GM18873 (cell line): ENCODE results near the gene CARD14.

Source experiments
- ATAC-seq: cut with Tn5 transposase; IDR thresholded peaks from one replicate; pipeline ENCODE4 v1.9.1; 2021; ENCODE audit warnings: mild to moderate bottlenecking, moderate library complexity, moderate number of reproducible peaks; ENCODE audit not compliant: unreplicated experiment, low FRiP score

CARD14 gene

DNA sequence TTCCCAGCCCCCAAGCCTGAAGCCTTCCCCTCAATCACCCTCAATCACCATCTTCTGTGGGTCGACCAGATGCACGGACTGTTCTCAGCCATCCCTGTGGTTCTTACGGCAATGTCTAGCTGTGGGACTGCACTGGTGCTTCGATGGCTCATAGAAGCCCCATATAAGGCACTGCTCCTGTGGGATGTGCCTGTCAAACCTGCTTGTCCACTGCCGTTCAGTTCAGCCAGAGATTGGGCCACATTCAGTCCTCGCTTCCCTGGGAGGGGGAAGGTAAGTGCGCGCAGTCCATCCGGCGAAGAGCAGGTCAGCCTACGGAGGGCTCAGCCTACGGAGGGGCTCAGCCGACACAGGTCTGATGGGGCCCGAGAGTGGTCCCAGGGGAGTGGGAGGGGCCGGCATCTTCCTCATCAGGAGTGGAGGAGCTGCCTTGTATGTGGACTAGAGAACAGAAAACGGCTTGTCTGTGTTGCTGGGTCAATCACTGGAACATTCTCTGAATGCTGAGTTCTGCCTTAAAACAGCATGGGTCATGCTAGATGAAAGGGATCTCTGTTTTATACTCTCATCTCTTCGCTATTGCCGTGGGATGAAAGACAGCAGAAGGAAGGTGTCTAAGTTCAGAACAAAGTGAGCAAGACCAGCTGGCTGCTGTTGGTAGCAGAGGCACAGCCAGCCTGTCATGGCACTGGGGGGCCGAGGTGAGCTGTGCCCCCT lies at the start of gene CARD14:
Gene CARD14, plus strand, starts transcription at position 247 of the 717 bp plus-strand sequence. CDS start 11,409 bp downstream, outside the sequence.
- no peak for ATAC-seq

DNA sequence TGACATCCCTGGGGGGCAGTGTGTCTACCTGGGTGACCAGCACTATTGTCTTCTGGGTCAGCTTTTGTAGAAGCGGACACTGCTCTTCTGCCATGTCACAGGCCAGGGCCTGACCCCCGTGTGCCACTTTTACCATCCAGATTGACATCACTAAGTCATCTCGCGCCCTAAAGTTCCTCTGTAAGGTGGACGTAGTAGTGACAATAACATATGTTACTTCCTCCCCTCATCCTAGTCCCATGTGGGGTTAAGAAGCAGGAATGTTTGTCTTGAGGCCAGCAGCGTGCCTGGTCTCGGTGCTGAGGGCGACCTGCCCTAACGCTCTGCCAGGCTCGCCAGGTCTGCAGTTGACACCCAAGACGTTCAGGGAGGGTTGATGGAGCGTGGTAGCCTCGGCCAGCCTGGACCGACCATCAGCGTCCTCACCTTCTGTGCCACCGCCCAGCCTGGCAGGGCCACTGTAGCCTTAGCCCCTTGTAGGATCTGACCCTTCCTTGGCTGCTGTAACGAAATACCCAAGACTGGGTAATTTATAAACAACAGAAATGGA lies 47.7 kb upstream of the CARD14 start:
- no peak for ATAC-seq

DNA sequence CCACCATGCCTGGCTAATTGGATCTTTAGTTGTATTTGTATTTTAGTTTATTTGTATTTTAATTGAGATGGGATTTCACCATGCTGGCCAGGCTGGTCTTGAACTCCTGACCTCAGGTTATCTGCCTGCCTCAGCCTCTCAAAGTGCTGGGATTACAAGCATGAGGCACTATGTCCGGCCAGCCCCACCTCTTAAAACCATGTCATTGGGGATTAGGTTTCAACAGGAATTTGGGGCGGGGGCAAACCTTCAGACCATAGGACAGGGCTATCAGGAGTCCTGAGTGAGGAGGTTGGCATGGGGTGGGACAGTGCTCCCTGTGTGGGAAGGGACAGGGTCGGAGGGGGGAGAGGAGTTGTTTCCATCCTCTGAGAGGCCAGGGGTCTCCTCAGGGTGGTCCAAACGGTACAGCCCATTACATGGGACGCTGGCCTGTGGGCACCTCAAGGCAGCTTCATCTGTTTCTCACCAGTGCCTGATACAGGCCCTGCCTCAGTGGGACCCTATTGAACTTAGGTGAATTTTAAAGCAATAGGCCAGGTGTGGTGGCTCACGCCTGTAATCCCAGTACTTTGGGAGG lies 46.8 kb upstream of the CARD14 start:
- no peak for ATAC-seq

DNA sequence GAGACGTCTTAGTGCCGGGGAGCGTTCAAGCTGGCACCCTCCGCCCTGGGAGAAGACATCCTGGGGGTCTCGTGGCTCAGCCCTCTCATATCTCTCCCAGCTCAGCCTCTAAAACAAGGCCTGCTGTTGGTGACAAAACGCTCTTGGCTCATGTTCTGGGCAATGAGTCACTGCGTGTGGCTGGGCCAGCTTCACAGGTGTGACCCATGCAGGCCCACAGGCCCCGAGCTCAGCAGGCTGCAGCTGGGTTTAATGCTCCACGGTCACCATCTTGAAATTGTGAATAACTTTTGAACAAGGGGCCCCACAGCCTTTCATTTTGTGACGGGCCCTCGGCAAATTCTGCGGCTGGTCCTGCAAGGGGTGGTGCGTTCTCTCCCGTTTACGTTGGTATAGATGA lies 46.0 kb upstream of the CARD14 start:
- no peak for ATAC-seq

DNA sequence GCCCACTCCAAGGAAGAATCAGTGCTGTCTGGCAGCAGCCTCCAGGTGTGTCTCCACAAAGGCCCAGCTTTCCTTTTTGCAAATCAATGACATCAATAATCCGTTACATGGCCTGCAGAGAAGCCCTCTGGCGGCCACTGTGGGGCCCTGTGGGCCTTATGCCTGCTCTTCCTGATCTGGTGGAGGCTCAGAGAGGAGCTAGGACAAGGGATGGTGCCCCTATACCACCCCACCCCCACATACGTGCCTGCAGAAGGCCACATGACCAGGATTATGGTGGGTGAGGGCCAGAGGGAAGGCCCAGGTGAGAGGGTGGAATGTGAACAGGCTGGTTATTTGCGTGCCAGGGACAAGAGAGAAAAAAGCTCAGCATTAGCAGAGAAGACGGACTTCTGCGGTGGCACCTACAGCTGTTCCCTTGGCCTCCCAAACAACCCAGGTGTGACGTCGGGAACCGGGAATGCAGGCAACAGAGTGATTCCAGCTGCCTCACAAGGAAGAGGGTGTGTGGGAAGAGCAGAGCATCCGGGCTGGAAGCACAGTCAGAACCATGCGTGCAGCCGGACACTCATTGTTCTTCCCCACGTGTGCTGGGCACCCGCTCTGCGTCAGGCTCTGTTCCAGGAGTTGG lies 45.4 kb upstream of the CARD14 start:
- ATAC-seq, result no peak

DNA sequence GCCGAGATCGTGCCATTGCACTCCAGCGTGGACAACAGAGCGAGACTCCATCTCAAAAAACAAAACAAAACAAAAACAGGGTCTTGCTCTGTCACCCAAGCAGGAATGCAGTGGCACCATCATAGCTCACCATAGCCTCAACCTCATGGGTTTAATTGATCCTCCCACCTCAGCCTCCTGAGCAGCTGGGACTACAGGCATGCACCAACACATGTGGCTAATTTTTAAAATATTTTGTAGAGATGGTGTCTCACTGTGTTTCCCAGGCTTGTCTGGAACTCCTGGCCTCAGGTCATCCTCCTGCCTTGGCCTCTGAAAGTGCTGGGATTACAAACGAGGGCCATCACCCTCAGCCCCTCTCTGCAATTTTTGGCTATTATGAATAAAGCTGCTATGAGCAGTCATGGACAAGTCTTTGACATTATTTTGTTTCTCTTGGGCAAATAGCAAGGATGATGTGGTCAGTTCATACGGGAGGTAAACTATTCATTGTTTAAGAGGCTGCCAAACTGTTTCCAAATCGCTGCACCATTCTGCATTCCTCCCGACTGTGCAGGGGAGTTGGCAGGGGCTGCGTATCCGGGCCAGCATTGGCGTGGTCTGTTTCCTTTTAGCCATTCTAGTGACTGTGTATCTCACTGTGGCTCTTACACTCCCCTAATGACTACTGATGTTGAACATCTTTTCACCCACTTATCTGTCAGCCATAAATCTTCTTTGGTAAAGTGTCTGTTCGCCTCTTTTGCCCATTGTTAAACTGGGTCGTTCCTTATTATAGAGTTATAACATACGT lies 44.0 kb upstream of the CARD14 start:
- ATAC-seq, result no peak

DNA sequence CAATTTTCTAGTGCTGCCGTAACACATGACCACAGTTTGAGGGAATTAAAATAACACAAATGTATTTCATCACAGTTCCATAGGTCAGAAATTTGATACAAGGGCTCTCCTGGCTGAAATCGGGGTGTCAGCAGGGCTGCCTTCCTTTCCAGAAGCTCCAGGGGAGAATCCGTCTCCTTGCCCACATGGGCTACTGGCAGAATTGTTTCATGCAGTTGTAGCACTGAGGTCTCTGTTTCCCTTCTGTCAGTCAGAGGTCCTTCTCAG lies 43.4 kb upstream of the CARD14 start:
- ATAC-seq, result no peak

DNA sequence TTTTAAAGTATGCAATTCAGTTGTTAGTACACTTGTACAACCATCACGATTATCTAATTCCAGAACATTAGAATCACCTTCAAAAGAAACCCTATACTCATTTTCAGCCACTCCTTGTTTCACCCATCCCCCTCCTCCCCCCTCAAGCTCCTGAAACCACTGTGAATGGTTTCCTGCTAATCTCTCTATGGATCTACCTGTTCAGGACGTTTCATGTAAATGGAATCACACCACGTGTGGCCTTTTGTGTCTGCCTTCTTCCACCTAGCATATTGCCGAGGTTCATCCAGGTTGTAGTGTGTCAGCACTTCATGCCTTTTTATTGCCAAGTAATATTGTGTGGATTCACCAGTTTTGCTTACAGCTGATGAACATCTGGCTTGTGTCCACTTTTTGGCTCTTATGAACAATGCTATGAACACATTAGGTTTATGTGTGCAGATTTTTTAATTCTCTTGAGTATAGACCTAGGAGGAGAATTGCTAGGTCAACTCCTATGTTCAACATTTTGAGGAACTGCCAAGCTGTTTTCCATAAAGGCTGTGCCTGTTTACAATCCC lies 40.7 kb upstream of the CARD14 start:
- ATAC-seq, result no peak

DNA sequence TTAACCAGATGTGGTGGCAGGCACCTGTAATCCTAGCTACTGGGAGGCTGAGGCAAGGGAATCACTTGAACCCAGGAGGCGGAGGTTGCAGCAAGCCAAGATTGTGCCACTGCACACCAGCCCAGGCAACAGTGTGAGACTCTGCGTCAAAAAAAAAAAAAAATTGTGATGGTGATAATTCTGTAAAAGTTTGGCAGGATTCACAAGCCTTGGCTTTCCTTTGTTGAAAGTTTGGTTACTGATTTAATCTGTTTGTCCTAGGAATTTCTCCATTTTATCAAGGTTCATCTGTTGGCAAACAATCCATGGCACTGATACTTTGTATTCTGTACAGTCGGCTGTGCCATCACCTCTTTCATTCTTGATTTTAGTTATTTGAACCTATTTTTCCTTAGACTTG lies 38.8 kb upstream of the CARD14 start:
- no peak for ATAC-seq

DNA sequence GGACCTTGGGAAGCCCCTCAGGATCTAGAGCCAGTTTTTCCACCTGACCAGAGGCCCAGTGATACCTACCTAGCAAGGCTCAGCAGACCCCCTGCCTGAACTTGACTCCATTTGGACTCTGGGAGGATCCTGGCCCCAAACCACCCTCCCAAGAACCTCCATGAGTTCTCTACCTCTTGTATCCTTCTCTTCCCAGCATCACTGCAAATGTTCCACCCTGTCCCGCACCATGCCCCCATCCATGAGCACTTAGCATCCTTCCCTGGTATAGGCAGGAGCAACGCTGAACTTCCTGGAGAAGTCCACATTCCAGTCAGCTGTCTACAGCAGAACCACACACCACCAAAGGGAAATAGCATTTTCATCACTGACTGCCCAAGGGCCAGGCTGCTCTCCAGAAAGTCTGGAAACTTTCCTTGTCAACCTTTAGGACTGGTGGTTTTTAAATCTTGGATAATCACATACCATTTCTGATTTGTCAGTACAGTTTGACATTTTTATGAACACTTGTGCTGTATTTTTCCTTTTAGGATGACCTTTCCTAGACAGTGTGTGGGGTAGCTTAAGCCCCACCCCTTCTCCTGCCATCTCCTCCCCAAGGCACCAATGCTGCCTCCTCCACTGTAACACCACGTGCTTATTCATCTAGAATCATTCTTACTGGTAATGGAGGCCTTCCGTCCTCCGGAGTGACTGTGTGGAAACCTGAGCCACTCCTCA lies 36.8 kb upstream of the CARD14 start:
- ATAC-seq, result no peak

DNA sequence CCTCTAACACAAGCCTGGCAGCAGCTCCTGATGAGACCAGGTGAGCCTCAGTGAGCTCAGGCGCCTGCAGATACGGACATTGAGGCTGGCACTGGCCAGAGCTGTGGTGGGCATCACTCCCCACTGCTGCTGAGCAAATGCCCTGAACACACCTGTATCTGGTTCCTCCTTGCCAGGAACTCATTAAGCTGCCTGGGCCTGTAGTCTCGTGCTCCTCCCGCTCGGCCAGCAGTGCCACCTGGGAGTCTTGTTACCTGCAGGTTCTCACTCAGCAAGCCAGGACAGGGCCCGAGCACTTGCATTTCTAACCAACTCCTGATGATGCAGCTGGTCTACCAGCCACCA lies 36.2 kb upstream of the CARD14 start:
- no peak for ATAC-seq

DNA sequence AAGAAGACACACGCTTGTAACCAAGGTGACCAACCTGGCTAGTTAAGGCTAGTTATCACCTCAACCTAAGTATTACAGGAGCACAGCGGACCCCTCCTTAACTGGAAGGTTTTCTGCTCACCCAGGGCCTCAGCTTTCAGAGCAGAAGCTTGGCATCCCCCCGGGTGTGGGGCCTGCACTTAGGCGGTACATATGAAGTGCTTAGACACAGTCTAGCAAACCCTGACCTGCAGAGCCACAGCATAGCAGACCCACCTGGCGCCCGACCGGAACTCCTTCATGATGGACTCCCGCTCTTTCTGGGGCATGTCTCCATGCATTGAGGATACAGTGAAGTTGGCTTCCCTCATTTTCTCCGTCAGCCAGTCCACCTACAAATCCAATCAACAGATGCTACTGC lies 32.7 kb upstream of the CARD14 start:
- no peak for ATAC-seq

DNA sequence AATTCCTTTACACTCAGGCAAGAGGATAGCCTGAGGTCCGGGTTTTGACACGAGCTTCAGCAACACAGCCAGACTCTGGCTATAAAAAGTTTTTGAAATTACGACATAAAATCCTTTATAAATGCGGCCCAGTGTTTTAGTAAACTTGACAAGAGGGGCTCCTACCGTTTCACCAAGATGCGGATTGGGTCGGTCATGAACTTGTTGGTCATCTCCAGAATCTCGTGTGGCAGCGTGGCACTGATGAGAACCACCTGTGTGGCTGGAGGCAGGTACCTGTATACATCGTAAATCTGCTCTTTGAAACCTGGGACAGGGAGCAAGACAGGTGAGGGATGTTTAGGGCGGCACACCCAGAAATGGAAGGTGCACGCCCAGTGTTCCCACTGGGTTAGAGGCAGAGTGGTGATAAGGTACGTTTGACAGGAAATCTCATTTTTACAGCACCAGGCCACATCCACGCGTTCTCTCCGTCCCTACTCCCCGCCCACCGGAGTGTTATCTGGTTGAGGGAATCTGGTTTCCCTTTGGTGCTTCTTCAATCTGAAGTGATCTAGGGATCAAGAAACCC lies 30.9 kb upstream of the CARD14 start:
- no peak for ATAC-seq

DNA sequence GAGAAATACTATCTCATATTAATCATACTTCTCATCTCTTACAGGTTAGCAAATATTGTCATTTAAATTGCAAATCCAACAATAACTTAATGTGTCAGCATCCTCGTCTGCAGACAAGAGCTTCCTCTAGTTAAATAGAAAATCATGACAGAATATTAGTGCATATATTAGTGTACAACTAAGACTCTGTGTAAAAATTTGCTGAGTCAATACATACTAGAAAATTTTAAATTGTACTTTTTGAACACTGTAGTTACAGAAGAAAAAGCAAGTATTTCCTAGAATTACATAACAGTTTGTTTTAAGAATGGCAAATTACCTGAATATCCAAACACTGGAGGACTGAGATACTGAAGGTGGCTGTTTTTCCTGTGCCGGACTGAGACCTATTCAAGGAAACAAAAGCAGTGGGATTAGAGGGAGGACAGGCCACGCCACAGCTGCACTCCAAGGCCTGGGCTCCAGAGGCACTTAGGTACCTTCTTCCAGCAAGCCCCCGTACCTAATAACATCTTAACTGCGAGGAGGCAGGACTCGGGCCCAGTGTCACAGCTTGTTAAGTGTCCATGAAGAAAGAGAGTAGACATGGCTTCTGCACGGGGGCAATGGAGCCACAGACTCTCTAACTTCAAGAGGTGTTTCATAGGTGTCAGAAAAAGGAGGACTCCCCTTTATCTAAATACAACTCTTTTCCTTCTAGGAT lies 28.2 kb upstream of the CARD14 start:
- ATAC-seq, result no peak

DNA sequence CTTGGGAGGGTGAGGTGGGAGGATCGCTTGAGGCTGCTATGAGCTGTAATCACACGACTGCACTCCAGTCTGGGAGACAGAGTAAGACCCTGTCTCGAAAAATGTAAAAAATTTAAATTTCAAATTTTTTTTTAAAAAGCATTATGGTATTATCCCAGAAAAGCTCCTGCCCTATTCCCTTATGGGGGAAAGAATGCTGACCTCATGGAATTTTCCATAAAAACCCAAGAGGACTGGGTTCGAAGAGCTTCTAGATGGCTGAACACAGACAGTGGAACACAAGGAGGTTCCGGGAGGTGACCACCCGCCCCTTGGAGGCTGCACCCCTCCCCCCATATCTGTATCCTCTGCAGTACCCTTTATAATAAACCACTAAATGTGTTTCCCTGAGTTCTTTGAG lies 26.9 kb upstream of the CARD14 start:
- ATAC-seq, result no peak

DNA sequence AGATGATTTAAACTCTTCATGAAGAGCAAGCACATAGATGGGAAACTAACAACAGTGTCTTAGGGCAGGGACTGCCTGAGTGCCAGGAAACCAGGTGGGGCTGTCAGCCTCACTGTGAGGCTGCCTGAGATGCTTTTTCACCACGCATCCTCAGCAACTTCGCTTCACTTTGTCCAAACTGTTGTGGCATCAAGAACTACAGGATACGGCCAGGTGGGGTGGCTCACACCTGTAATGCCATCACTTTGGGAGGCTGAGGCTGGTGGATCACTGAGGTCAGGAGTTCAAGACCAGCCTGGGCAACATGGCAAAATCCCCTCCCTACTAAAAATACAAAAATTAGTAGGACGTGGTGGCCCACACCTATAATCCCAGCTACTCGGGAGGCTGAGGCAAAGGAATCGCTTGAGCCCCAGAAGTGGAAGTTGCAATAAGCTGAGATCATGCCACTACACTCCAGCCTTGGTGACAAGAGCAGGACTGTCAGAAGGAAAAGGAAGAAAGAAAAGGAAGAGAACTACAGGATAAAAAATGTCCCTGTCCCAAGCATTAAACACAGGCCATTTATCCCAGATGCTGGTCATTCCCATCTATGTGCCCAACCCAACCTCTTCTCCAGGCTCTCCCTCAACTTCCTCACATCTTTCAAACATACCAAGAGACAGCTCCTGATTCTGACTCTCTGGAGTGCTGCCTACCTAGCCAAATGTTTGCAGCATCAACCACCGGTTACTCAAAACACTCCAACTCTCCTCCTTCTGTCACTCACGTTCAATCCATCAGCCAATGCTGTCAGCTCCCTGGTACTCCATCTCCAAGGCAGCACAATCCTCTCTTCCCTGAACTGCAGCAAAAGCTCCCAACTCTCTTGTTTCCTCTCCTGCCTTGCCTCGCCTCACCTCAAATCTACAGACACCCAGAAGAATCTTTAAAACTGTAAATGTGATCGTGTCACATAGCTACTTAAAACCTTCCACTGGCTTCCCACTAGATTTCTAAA lies 24.5 kb upstream of the CARD14 start:
- ATAC-seq, result no peak

DNA sequence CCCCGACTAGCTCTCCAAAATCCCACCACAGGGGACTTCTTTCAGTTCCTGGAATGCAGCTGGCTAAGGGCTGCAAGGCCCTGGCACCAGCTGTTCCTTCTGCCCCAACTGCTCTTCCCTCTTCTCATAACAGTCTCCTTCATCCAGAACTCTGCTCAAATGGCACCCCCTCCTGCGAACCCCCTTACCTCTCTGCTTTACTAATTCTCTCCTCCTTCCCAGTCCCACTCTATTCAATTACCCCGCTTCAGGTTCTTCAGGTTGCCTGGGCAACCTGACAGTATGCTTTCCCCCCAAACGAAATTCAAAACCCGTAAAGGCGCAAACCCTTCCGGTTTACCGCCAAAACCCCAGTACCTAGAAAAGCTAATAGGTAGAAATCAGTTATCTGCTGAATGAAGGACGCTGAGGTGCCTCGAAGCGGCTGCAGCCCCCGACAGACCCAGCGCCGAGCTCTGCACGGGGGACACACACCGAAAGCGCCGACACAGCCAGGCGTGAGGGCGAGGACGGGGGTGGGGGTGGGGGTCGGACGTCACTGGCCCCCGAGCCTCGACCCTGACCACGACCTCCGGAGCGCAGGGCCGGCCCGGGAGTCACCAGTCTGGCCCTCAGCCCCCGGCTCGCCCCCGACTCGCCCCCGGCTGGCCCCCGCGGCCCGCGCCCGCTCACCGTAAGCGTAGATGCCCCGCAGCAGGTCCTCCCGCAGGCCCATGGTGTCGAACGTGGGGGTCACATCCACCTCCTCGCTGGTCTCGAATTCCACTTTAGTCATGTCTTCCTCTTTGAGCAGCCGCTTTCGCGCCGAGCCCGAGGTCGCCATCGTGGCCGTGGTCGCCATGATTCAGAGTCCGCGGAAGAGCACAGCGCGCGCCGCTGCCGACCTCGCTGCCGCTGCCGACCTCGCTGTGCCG lies 23.5 kb upstream of the CARD14 start:
- ATAC-seq, result peak; percentile 28
